ENCODE results near the gene INO80.
"Not testable (repeated sequence)": the region's sequence is repeated elsewhere in the genome, so short reads cannot be mapped to it uniquely, and the experiment has no call there.

INO80 gene

GRCh38 chr15:41116962-41117252 lies 827 bp upstream of the INO80 start:
- DNase-seq = no peak

- peak; percentile 64 for DNase-seq
These were observed 396 bp downstream of the INO80 start for GRCh38 chr15:41115652-41116115.

- DNase-seq = no peak
These were observed 874 bp downstream of the INO80 start for GRCh38 chr15:41115161-41115651.

- DNase-seq = no peak
These were observed 9.1 kb downstream of the INO80 start for GRCh38 chr15:41106947-41107346.

- DNase-seq = no peak
These were observed 10.4 kb downstream of the INO80 start for GRCh38 chr15:41105348-41106334.

- no peak for DNase-seq
These were observed 11.8 kb downstream of the INO80 start for GRCh38 chr15:41104234-41104633.

- DNase-seq = no peak
These were observed 13.2 kb downstream of the INO80 start for GRCh38 chr15:41102854-41103253.

- no peak for DNase-seq
These were observed 19.9 kb downstream of the INO80 start for GRCh38 chr15:41096178-41096577.

GRCh38 chr15:41085029-41085428 lies 31.1 kb downstream of the INO80 start:
- no peak for DNase-seq

- DNase-seq = no peak
These were observed 35.9 kb downstream of the INO80 start for GRCh38 chr15:41080144-41080543.

- peak; percentile 21 for DNase-seq
These were observed 36.4 kb downstream of the INO80 start for GRCh38 chr15:41079717-41080116.

- DNase-seq = not testable (repeated sequence)
These were observed 37.2 kb downstream of the INO80 start for GRCh38 chr15:41078879-41079278.

GRCh38 chr15:41078125-41078524 lies 38.0 kb downstream of the INO80 start:
- no peak for DNase-seq

- DNase-seq = no peak
These were observed 43.1 kb downstream of the INO80 start for GRCh38 chr15:41073028-41073427.

GRCh38 chr15:41072013-41072412 lies 44.1 kb downstream of the INO80 start:
- no peak for DNase-seq

- DNase-seq = no peak
These were observed 49.6 kb downstream of the INO80 start for GRCh38 chr15:41066516-41066915.

GRCh38 chr15:41061667-41062066 lies 54.4 kb downstream of the INO80 start:
- DNase-seq = no peak

GRCh38 chr15:41060505-41060904 lies 55.6 kb downstream of the INO80 start:
- no peak for DNase-seq

GRCh38 chr15:41056810-41057209 lies 59.3 kb downstream of the INO80 start:
- no peak for DNase-seq

GRCh38 chr15:41055706-41056105 lies 60.4 kb downstream of the INO80 start:
- DNase-seq = no peak

- DNase-seq = no peak
These were observed 64.9 kb downstream of the INO80 start for GRCh38 chr15:41051139-41051538.

GRCh38 chr15:41048852-41049251 lies 67.2 kb downstream of the INO80 start:
- DNase-seq = no peak

- DNase-seq = no peak
These were observed 67.7 kb downstream of the INO80 start for GRCh38 chr15:41048397-41048796.

GRCh38 chr15:41047474-41047873 lies 68.6 kb downstream of the INO80 start:
- DNase-seq = no peak
